ENCODE results near the gene GRIN3B. TPM values are rescaled to one million over a fixed set of nuclear protein-coding genes. Genes with fewer than 3 reads are reported as not detected.

The GRIN3B gene
- total and polyA plus RNA-seq, 9 of the 15 experiments (the other 6 are each of a cell fraction or from before 2014, with no cell fraction given) = 0.06 to 0.95 (median 0.19) TPM; not detected in 6

- H3K27ac ChIP-seq (ENCODE audit: extremely low read depth, low read depth, low read length) = no peak overlapping the region
- DNase-seq (ENCODE audit: extremely low read depth in 1 of 4, low spot score in 3 of 4) = no peak
- POLR2A ChIA-PET = interaction anchor here (0.6 to 1.1 kb wide), 4 partner anchors 9 to 163 kb away, joined by 3 to 4 read pairs (median 4); partner anchors contain the start of gene RNU6-2
- intact Hi-C loops (cut with micrococcal nuclease) = no loop called here
- WGBS (ENCODE audit: insufficient coverage, low coverage, missing lambda C conversion rate) = 84% methylated on average over 3 of the region's 3 CpGs
- H3K4me3 ChIP-seq = no peak overlapping the region
- H3K4me1 ChIP-seq (replicated peaks in 1 of 2; ENCODE audit: control insufficient read depth in 2 of 2, insufficient read depth in 2 of 2, low read length in 2 of 2) = peaks cover 0 to 40% of the 10 kb centered on the region in 2 experiments; a peak in 2 of 5 replicates
- TF ChIP-seq CC2D1A (IDR thresholded peaks at IDR 0.05) (no peak), GATAD2A (IDR thresholded peaks at IDR 0.05) (no peak), SAFB (IDR thresholded peaks at IDR 0.05; ENCODE audit: borderline replicate concordance, low read depth, low read length) (no peak), CREM (IDR thresholded peaks at IDR 0.05; ENCODE audit: low read depth) (no peak), POLR3A (IDR thresholded peaks at IDR 0.05; ENCODE audit: borderline replicate concordance, extremely low read depth, insufficient read depth, insufficient read length) (no peak), MAZ (CRISPR knock-in tag; conservative IDR thresholded peaks at IDR 0.05 in 1 of 2, IDR thresholded peaks at IDR 0.05 in 1 of 2) (no peak), GABPB2 (CRISPR knock-in tag; conservative IDR thresholded peaks at IDR 0.05) (no peak), MCM3 (IDR thresholded peaks at IDR 0.05) (no peak), MYC (IDR thresholded peaks at IDR 0.05; ENCODE audit: low read depth, low read length) (no peak), MYC (CRISPR knock-in tag; IDR thresholded peaks at IDR 0.05; ENCODE audit: borderline replicate concordance, low read depth) (no peak), PTTG1 (tag; IDR thresholded peaks at IDR 0.05; ENCODE audit: low read depth) (no peak), CBX1 (IDR thresholded peaks at IDR 0.05; ENCODE audit: low read depth) (no peak)
- no peaks in the 10 kb centered on the region for H3K9me1 ChIP-seq (ENCODE audit: control insufficient read depth, insufficient read depth, low read length)
- H3K9me3 ChIP-seq (replicated peaks; ENCODE audit: control insufficient read depth, insufficient read depth, low read depth, low read length) = no peaks in the 10 kb centered on the region
- H3K27me3 ChIP-seq (ENCODE audit: control insufficient read depth in 2 of 2, insufficient read depth in 2 of 2, low read length in 2 of 2) = no peaks in the 10 kb centered on the region
- FAIRE-seq = peak; percentile 46
- CTCF ChIA-PET (ENCODE audit: low intra/inter-chr PET ratio) = no interaction called here
- in situ Hi-C loops (cut with MboI) = no loop called here
- no peaks in the 10 kb centered on the region for H3K79me2 ChIP-seq (ENCODE audit: control insufficient read depth, insufficient read depth, low read length)
- ATAC-seq = no peak
- no peak overlapping the region for H2AFZ ChIP-seq (ENCODE audit: low read depth, low read length)
- H4K20me1 ChIP-seq (replicated peaks; ENCODE audit: control insufficient read depth, insufficient read depth, low read length) = 0 out of 2 replicates have a peak, but pooled peaks cover 4% of the 10 kb centered on the region
- peaks cover 80% of the 10 kb centered on the region for H3K36me3 ChIP-seq (ENCODE audit: control insufficient read depth, insufficient read depth, low read length)
- H3K9ac ChIP-seq (ENCODE audit: insufficient read depth in 1 of 2, low read depth in 2 of 2, low read length in 2 of 2) = no peak overlapping the region
- H3K4me2 ChIP-seq (ENCODE audit: insufficient read depth, low read length) = no peak overlapping the region
- no TSS peak for BruUV-seq (replicated peaks)
Observed at GRCh38 chr19:1057176-1057855, 57.1 kb downstream of the GRIN3B start.

Measured in K562 (cell line).